Activated CD4-positive, alpha-beta T cell treated with anti-CD3 and anti-CD28 coated beads for 24 hours (primary cell): ENCODE measurements around the gene NDC1.
"Not testable (repeated sequence)": the region's sequence is repeated elsewhere in the genome, so short reads cannot be mapped to it uniquely, and the experiment has no call there.

Experiments
- DNase-seq, 2 donors: peaks; one replicate each; pipeline ENCODE4 v3.0.0-alpha.2; 2020; ENCODE audit warnings: low read depth in 2 of 2

The NDC1 gene

DNA sequence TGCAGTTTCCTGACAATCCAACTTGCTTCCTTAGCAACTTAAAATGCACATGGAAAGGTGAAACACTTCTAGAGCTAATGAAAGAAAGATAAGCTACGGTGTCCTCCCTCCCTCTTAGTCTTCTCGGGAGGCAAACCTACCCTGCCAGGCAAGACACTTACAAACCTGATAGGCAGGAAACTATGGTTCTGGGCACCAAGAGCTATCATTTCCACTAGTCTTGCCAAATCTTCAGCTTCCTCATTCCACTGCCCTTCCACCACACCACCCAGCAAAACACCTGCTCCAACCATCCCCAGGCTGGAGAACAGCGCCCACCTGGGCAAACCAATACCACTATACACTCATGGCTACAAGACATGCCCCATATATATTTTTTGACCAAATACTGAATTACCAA, 15.2 kb downstream of the NDC1 start:
- no peak for DNase-seq

DNA sequence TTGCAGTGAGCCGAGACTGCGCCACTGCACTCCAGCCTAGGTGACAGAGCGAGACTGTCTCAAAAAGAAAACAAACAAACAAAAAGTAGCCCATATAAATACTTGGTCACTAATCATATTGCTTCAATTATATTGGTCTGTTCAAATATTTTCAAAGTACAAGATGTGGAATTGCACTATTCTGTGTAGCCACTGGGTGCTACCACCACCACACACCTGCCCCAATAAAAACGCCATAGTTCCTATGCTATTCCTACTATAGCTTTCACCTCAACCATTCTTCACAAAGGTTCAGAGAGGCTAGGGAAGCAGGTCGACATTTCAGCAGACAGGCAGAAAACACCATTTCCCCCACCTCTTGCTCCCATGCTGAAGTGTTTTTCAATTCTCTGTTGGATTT, 16.7 kb downstream of the NDC1 start:
- no peak for DNase-seq

DNA sequence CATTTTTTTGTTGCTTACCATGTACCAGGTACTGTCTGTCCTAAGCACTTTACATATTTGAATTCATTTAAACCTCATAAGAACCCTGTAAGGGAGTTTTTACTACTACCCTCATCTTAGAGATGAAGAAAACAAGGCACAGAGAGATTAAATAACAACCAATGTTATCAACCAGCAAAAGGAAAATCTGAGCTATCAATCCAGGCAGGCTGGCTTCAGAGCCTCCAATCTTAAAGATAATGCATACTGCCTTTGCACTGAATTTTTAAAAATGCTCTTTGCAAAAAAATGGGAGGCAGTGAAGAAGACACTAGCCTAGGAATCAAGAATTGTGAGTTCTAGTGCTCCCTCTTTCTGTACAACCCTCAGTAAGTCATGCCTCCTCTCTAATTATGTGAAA, 18.7 kb downstream of the NDC1 start:
- DNase-seq = no peak

DNA sequence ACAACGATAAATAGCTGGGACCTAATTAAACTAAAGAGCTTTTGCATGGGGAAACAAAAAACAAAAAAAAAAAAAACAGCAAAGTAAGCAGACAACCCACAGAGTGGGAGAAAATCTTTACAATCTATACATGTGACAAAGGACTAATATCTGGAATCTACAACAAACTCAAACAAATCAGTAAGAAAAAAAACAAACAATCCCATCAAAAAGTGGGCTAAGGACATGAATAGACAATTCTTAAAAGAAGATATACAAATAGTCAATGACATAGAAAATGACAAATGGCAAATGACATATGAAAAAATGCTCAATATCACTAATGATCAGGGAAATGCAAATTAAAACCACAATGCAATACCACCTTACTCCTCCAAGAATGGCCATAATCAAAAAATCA, 21.5 kb downstream of the NDC1 start:
- DNase-seq = not testable (repeated sequence)

DNA sequence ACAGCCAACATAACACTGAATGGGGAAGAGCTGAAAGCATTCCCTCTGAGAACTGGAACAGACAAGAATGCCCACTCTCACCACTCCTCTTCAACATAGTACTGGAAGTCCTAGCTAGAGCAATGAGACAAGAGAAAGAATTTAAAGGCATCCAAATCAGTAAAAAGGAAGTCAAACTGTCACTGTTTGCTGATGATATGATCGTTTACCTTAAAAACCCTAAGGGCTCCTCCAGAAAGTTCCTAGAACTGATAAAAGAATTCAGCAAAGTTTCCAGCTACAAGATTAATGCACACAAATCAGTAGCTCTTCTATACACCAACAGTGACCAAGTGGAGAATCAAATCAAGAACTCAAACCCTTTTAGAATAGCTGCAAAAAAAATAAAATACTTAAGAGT, 22.6 kb downstream of the NDC1 start:
- not testable (repeated sequence) for DNase-seq

DNA sequence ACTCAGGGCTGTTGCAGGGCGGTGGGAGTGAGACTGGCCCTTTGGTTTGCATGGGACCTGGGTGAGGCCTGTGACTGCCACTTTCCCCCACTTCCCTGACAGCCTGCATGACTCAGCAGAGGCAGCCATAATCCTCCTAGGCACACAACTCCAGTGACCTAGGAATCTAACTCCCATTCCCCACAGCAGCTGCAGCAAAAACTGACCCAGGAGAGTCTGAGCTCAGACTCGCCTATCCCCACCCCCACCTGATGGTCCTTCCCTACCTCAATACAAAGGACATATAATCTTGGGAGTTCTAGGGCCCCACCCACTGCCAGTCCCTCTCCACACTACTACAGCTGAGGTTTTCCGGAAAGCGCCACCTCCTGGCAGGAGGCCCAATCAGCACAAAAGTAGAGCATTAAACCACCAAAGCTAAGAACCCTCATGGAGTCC, 26.7 kb downstream of the NDC1 start:
- peak in 1 of 2 donors; percentile 6 for DNase-seq

DNA sequence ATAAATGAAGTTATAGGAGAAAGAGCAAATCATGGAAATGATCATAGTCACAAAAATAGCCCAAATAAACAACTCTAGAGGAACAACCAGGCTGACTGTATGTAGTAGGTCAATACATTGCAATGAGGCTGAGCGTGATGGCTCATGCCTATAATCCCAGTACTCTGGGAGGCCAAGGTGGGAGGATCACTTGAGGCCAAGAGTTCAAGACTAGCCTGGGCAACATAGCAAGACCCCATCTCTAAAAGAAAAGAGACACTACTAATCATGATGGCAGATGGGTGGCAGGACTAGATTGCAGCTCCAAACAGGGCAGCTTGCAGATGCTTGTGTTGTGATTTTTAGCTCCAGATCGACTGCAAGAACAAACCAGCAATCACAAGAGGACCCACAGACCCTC, 27.6 kb downstream of the NDC1 start:
- DNase-seq = no peak

DNA sequence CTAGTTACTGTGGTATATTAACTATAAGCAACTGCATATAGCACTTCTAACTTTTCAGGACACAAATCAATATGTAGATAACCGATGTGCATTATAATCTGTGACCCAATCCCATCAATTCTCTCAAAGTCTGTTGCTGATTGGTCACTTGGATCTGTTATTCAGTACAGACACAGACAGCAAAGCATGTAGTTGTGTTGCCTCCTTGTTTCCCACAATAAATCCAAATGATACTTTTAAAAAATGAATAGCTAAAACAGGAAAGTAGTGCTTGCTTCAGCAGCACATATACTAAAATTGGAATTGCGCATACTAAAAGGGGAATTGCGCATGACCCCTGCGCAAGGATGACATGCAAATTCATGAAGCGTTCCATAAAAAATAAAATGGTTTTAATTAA, 28.1 kb downstream of the NDC1 start:
- DNase-seq = no peak

DNA sequence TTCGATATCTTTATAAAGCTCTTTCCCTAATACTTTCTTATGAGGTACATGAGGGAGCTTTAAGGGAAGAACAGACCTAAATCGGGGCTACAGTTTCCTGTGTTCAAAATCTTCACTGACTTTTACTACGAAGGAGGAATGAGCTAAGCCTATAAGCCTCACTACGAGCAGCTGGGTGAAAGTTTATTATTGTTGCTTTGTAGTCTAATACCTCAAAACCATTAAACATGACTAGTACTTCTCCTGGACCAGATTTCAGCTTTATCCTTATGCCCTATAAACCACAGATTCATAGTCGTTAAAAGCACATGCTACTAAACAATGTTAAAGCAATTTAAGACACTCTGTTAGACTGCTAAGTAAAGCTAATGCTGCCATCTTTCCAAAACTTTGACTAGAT, 30.2 kb downstream of the NDC1 start:
- no peak for DNase-seq

DNA sequence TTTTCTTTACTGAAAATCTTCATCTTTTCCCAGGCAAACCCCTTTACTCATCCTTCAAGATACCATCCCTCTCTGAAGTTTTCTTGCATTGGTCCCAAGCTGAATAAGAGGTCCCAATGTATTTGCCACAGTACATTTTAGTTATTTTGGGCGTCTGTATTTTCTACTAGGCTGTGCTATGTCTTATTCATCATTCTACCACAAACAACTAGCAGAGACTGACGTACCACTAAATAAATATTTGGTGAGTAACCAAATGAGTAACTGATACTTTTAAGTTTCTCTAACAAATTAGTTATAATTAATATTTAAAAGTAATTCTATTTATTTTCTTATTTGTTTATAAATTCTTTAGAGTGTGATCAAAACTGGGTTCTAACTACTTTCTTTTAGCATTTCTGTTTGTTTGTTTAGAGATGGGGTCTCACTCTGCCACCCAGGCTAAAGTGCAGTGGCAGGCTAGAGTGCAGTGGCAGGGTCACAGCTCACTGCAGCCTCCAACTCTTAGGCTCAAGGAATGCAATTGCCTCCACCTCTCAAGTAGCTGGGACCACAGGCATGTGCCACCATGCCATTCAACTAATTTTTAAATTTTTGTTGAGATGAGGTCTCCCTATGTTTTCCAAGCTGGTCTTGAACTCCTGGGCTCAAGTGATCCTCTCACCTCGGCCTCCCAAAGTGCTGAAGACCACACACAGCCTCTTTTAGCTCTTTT, 33.1 kb downstream of the NDC1 start:
- DNase-seq = no peak

DNA sequence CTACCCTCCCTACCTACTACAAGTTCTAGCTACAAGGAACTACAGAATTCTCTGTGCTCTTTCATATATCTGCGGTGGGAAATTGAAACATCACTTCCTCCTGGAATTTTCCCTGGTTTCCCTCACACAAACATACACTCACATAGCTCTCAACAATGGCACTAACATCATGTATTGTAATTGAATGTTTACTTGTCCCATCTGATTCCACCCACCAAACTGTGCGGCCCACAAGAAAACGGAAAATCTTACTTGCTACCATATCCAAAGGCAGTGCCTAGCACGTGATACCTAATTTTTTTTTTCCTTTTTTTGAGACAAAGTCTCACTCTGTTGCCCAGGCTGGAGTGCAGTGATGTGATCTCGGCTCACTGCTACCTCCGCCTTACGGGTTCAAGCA, 33.9 kb downstream of the NDC1 start:
- no peak for DNase-seq

DNA sequence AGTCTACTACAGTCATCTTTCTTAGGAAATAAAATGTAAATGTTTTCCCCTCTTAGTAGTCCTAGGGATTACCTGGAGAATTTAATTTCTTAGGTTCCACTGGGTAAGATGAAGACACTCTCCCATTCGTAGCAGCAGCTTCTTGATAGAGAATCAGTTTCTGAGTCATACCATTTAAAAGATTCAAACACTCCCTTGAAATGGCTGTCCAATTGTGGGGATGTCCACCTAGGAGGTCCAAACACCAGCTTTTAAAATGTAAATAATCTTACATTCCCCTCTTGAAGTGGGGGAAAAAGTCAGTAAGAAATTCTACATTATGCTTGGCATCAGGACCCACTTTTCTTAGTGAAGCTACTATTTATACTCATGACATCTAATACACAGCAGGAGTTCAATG, 37.5 kb downstream of the NDC1 start:
- DNase-seq = no peak

DNA sequence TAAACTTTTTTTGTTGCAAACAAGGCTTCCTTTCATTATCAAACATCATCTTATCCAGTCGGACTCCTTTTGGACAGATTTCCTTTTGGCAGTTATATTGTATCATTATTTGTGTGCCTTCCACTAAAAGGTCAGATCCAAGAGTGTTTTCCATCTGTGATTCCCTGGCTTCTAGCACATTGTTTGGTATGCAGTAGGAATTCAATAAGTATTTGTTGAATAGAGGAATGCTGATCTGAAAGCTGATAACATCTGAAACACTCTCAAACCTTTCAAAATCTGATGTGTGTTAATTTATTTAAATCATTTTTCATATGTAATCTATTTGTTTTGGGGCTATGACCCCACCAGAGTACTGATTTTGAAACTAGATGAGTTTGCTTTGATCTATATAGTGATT, 39.0 kb downstream of the NDC1 start:
- DNase-seq = no peak

DNA sequence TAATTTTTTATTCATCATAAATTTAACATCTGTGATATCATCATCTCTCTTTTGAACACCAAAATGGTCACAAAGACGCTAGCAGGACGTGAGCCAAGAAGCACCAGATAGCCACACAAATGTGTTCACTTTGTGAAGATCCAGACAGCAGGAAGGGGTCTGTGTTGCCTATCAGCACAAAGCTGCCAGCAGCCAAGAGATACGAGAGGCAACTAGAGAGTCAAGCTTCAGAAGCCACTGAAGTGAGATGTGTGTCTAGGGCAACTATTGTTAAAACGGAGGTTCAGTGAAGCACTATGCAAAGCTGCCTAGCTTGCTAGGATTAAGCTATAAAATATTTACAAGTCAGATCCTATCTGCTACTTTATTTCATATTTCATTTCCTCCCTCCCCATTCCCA, 45.3 kb downstream of the NDC1 start:
- DNase-seq = no peak

DNA sequence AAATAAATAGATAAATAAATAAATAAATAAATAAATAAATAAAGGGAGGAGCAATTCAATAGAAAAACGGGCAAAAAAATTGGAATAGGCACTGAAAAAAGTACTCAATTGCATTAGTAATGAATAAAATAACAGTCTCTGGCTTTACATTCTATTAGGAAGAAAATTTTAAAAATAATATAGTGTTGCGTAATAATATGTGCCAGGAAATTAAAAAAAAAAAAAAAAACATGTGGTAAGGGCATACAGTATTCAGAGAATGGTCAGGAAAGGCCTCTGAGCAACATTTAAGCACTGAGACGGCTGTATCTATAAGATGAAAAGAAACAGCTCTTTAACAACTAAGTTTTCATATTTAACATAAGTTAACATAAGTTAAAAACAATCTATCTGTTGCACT, 50.4 kb downstream of the NDC1 start:
- DNase-seq = no peak

DNA sequence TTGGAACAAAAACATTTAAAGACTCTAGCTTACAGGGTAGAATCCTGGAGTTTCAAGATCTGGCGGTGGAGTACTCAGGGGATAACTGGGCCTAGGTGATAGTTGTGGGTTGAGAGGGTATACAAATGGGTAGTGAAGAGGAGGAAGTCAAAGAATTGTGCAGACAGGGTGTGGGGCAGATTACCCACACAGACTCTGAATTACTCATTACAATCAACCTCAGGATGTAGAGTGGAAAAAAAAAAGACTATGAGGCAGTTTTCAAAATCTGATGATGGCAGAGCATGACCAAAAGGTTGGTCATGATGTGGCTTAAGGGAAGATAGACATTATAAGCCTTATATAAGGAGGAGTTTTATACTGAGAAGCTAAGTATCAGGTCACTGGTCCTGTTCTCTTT, 55.0 kb downstream of the NDC1 start:
- no peak for DNase-seq

DNA sequence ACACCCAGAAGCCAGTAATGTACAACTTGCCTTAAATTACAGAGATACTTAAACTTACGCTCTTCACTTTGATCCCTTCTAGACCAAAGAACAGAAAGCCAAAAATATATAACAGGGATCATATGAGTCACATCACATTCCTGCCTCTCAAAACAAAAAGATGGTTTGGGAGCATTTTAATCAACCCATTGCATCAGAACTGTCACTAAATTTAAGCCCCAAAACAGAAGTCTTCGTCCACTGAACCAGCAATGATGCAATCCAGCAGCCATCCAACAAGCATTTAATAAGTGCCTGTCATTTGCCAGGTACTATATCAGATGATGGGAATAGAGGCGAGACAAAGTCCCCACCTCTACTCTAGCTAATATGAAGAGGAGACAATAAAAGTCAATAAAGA, 56.4 kb downstream of the NDC1 start:
- no peak for DNase-seq

DNA sequence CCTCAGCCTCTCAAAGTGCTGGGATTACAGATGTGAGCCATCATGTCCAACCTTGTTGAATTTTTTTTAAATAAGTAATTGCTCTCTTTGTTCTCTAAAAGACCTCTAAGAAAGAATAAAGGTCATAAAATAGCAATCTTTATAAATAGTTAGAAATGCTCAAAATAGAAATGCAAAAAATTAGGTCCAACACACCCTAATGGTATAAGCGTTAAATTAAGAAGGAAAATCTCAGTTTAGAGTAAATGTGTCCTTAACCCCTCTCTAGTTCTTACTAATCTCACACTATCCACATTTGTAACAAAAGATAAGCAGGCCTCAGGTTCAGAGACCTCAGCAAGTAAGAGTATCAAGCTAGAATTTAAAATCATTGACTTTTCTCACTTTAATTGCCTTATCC, 60.8 kb downstream of the NDC1 start:
- no peak for DNase-seq

DNA sequence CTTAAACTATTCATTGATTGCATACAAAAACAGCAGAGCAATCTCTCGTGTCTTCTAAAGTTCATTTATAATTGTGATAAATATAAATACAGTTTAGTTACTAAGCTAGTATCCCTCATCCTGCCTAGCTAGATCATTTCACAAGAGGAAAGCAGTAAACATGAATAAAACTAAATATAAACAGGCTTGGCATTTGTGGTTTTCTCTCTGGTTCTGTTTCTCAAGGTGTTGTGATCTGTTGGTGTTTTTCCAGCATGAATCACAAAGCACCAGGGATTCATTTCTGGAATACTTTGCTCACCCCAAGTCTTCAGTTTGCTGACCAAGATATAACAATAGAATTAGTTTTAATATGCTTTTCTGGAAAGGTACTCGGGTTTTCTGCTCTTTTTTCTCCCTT, 66.4 kb downstream of the NDC1 start:
- no peak for DNase-seq

DNA sequence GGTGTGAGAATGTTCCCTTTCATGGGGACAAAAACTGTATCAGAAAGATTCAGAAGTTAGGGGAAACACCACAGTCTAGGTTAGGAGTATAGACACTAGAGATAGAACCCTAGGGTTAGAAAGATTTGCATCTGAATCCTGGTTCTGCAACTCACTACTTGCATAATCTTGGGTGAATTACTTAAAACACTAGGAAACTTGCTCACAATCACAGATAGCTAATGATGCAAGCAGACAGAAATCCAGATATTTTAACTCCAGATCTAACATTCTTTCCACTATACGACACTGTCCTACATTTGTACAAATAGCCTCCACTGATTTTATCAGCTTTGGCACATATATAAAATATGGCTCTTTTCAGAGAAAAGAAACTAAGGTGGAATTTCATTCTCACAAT, 68.3 kb downstream of the NDC1 start:
- no peak for DNase-seq

DNA sequence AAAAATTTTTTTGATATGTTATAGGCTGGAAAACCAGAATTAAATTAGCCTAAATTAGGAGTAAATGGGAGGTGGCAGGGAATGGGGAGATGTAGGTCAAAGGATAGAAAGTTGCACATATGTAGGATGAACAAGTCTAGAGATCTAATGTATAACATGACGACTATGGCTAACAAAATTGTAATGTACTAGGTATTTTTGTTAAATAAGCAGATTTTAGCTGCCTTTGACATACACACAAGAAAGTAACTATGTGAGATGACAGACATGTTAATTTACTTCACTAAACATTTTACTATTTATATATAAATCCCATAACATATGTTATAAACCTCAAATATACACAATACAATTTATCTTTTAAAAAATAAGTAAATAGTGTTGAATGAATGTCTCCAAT, 68.9 kb downstream of the NDC1 start:
- no peak for DNase-seq

DNA sequence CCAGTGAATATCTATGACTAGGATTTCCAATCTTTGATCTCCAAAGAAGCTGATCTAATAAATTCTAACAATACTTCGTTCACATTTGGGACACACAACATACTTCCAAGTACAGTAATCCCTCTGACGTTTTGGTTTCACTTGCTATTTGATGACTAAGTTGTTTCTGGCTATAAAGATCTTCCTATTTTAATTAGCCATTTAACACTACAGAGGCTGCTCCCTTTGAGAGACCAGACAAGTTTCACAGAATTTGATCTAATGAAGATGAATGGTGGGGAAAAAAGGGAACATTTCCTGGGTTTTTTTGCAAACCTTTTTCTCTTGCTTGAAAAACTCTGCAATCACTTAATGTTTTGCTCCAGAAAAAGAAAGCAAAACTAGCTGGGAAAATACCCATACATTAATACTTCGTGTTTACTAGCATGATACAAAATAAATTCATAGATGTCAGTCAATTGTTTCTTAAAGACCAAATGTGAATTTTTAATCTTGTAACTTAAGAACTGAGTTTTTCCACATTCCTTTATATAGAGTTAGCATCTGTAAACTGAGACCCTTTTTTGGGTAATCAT, 71.2 kb downstream of the NDC1 start:
- no peak for DNase-seq

DNA sequence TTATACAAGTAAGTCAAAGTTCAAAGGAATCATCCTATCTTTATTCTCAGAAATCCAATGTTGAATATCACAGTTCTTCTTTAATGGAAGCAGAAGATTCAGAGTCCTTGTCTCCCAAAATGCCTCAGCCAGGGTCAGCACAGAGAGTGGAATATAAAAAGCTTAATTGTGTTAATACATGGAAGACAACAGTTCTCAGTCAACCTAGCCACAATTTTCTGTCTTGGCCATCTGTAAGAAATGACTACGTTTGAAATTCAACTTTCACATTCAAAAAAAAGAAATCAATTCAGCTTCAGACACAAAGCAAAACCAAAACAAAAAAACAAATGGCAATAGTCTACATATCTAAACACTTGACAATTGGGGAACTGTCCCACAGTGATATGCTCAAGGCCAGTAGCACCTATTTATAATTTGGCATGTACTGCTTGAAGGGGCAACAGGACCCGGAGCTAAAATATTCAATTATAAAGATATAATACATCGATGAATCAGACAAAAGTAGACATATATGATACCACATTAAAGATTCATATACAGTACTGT, 71.8 kb downstream of the NDC1 start:
- DNase-seq = no peak

DNA sequence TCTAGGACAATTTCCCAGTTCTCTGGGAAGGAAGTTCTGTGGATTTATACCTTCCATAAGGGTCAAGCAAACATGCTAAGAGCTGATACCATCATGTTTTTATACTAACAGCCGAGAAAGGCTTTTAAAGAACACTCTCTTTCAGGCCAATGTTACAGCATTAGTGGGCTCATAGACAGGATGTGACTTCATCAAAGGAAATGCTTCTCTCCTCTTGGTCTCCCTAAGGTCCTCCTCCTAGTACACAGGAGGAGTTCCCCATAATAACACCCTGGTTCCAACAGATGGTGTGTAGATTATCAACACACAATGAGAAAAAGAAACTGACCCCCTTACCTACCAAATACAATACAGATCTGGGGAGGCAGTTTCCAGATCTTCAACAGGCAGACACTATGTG, 72.4 kb downstream of the NDC1 start:
- no peak for DNase-seq
